ENCODE measurements around the gene APOD. TPM values are rescaled to one million over a fixed set of nuclear protein-coding genes. Genes with fewer than 3 reads are reported as not detected.

Gene APOD
- total and polyA plus RNA-seq, 10 of the 15 experiments (the other 5 are each of a cell fraction or from before 2014, with no cell fraction given): 0.06 to 0.77 (median 0.47) TPM; not detected in 3

DNA sequence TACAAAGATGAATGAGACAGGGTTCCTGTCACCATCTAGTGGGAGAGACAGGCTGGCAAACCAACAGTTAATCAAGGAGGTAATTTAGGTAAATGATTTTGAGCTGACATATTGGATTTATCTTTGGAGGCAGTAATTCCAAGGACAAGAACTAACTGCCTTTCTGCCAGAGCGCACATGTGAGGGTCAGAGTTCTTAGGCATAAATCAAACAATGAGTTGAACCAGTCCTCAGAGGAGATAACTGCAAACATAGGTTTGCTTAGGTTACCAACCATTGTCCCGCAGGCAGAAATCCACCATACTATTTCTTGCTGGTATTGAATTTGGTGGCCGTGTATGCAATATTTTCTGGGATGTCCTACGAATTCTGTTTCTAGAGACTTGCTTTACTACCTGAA is 26.4 kb downstream of the APOD start:
- no peaks in the 10 kb centered on the region for H4K20me1 ChIP-seq (ENCODE audit: control insufficient read depth, insufficient read depth)
- no peak overlapping the region for H3K4me2 ChIP-seq (ENCODE audit: control insufficient read depth, insufficient read depth)
- ChIA-PET SMC1A (ENCODE audit: uncharacterized antibody, unreplicated experiment) (interaction anchor here (0.6 to 1.2 kb wide), 3 partner anchors 13 to 286 kb away, joined by 3 to 4 read pairs (median 3); partner anchors contain the start of gene XXYLT1), RAD21 (ENCODE audit: unreplicated experiment) (interaction anchor here (1.0 kb wide), 1 partner anchor 286 kb away, joined by 3 read pairs; the partner anchor contains the start of gene XXYLT1), CTCF (interaction anchor here (1.1 to 1.6 kb wide), 2 partner anchors 9 to 12 kb away, joined by 3 to 5 read pairs; no protein-coding TSS in a partner anchor), POLR2A (no interaction called here)
- H3K27me3 ChIP-seq (replicated peaks in 1 of 2; ENCODE audit: control insufficient read depth in 2 of 2, insufficient read depth in 2 of 2, low read length in 1 of 2): no peaks in the 10 kb centered on the region
- in situ Hi-C loops (cut with MboI): no loop called here
- no peaks in the 10 kb centered on the region for H3K79me2 ChIP-seq (ENCODE audit: control insufficient read depth, insufficient read depth, low read length)
- H3K4me1 ChIP-seq (ENCODE audit: control insufficient read depth, insufficient read depth, low read length): no peaks in the 10 kb centered on the region
- WGBS (ENCODE audit: insufficient coverage, insufficient replicate concordance, low lambda C conversion rate, missing lambda C conversion rate): 61% methylated on average over 4 of the region's 4 CpGs
- TF ChIP-seq NFIC (IDR thresholded peaks at IDR 0.05; ENCODE audit: low read depth, low read length) (no peak), ZNF207 (IDR thresholded peaks at IDR 0.05; ENCODE audit: borderline replicate concordance) (no peak), KLF5 (IDR thresholded peaks at IDR 0.05; ENCODE audit: partially characterized antibody) (no peak), BMI1 (IDR thresholded peaks at IDR 0.05; ENCODE audit: borderline replicate concordance) (no peak), NFYB (IDR thresholded peaks at IDR 0.05; ENCODE audit: insufficient read depth, low read depth, low read length) (no peak), CHD1 (IDR thresholded peaks at IDR 0.05; ENCODE audit: low read depth, low read length) (no peak), SRF (IDR thresholded peaks at IDR 0.05; ENCODE audit: low read depth in 2 of 2, low read length in 2 of 2) (no peak), SMAD5 (IDR thresholded peaks at IDR 0.05; ENCODE audit: low read depth) (no peak), NFXL1 (IDR thresholded peaks at IDR 0.05; ENCODE audit: borderline replicate concordance) (no peak)
- TF ChIP-seq, protein P1, sequence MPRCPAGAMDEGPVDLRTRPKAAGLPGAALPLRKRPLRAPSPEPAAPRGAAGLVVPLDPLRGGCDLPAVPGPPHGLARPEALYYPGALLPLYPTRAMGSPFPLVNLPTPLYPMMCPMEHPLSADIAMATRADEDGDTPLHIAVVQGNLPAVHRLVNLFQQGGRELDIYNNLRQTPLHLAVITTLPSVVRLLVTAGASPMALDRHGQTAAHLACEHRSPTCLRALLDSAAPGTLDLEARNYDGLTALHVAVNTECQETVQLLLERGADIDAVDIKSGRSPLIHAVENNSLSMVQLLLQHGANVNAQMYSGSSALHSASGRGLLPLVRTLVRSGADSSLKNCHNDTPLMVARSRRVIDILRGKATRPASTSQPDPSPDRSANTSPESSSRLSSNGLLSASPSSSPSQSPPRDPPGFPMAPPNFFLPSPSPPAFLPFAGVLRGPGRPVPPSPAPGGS (IDR thresholded peaks at IDR 0.05; ENCODE audit: borderline replicate concordance, insufficient read depth, low read depth, low read length, poor library complexity, severe bottlenecking): no peak
- TF ChIP-seq, protein P2, sequence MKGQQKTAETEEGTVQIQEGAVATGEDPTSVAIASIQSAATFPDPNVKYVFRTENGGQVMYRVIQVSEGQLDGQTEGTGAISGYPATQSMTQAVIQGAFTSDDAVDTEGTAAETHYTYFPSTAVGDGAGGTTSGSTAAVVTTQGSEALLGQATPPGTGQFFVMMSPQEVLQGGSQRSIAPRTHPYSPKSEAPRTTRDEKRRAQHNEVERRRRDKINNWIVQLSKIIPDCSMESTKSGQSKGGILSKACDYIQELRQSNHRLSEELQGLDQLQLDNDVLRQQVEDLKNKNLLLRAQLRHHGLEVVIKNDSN (IDR thresholded peaks at IDR 0.05; ENCODE audit: borderline replicate concordance, extremely low read length, insufficient read depth, low read depth, low read length): no peak
- ATAC-seq (no peak), DNase-seq (ENCODE audit: low read depth, low spot score) (no peak), FAIRE-seq (no peak)
- H3K27ac ChIP-seq (ENCODE audit: control insufficient read depth, insufficient read depth): no peak overlapping the region
- H3K4me3 ChIP-seq: no peak overlapping the region
- H2AFZ ChIP-seq (ENCODE audit: control insufficient read depth, low read depth, low read length): no peak overlapping the region
- no peaks in the 10 kb centered on the region for H3K36me3 ChIP-seq (ENCODE audit: control insufficient read depth in 2 of 2, insufficient read depth in 2 of 2, low read length in 1 of 2)
- no TSS peak for BruUV-seq (replicated peaks)
- H3K9ac ChIP-seq (ENCODE audit: control insufficient read depth, insufficient read depth, low read length): no peak overlapping the region
- intact Hi-C loops (cut with micrococcal nuclease; ENCODE audit: unreplicated experiment): no loop called here
- H3K9me3 ChIP-seq (replicated peaks; ENCODE audit: control insufficient read depth, insufficient read depth, low read length): no peaks in the 10 kb centered on the region

Measured in GM12878 (cell line).